ENCODE measurements around the gene TPRG1.

TPRG1 gene

GRCh38 chr3:189355481-189356201 lies 183.9 kb downstream of the TPRG1 start:
- no peaks in the 10 kb centered on the region for H4K20me1 ChIP-seq (ENCODE audit: low read depth, low read length)
- no peak overlapping the region for H2AFZ ChIP-seq (ENCODE audit: low read depth, low read length, severe bottlenecking)
- no peaks in the 10 kb centered on the region for H3K9me2 ChIP-seq (replicated peaks; ENCODE audit: insufficient read depth, low read length)
- no peak overlapping the region for H3K4me2 ChIP-seq (ENCODE audit: low read depth, low read length, poor library complexity, severe bottlenecking)
- no peak overlapping the region for H3K27ac ChIP-seq (ENCODE audit: low read depth, low read length)
- no peak overlapping the region for H3K9ac ChIP-seq (ENCODE audit: low read length)
- H3K9me3 ChIP-seq (ENCODE audit: insufficient read depth, low read length) = no peaks in the 10 kb centered on the region
- no peaks in the 10 kb centered on the region for H3F3A ChIP-seq (ENCODE audit: insufficient read depth)
- no peaks in the 10 kb centered on the region for H3K27me3 ChIP-seq (ENCODE audit: low read length)
- no peaks in the 10 kb centered on the region for H3K79me2 ChIP-seq (ENCODE audit: insufficient read depth, low read length)
- no peak for TF ChIP-seq EZH2phosphoT487 (conservative IDR thresholded peaks at IDR 0.05; ENCODE audit: low read length)
- no peak for TF ChIP-seq CTCF (IDR thresholded peaks at IDR 0.05; ENCODE audit: insufficient read depth, low read length, poor library complexity, severe bottlenecking)
- no peaks in the 10 kb centered on the region for H3K36me3 ChIP-seq (ENCODE audit: low read length)
- no peak overlapping the region for H3K4me3 ChIP-seq (ENCODE audit: insufficient read depth, low read length, poor library complexity, severe bottlenecking)

GRCh38 chr3:189360291-189360690 lies 188.5 kb downstream of the TPRG1 start:
- Histone ChIP-seq H3K79me2 (ENCODE audit: insufficient read depth, low read length) (no peaks in the 10 kb centered on the region), H3K36me3 (ENCODE audit: low read length) (no peaks in the 10 kb centered on the region)

GRCh38 chr3:189361103-189361835 lies 189.5 kb downstream of the TPRG1 start:
- TF ChIP-seq CTCF (IDR thresholded peaks at IDR 0.05; ENCODE audit: insufficient read depth, low read length, poor library complexity, severe bottlenecking) = no peak
- TF ChIP-seq EZH2phosphoT487 (conservative IDR thresholded peaks at IDR 0.05; ENCODE audit: low read length) = no peak
- no peaks in the 10 kb centered on the region for H3F3A ChIP-seq (ENCODE audit: insufficient read depth)
- no peaks in the 10 kb centered on the region for H3K9me3 ChIP-seq (ENCODE audit: insufficient read depth, low read length)
- no peaks in the 10 kb centered on the region for H3K27me3 ChIP-seq (ENCODE audit: low read length)
- H3K9me2 ChIP-seq (replicated peaks; ENCODE audit: insufficient read depth, low read length) = no peaks in the 10 kb centered on the region
- H2AFZ ChIP-seq (ENCODE audit: low read depth, low read length, severe bottlenecking) = no peak overlapping the region
- H3K4me3 ChIP-seq (ENCODE audit: insufficient read depth, low read length, poor library complexity, severe bottlenecking) = no peak overlapping the region
- no peaks in the 10 kb centered on the region for H3K36me3 ChIP-seq (ENCODE audit: low read length)
- no peak overlapping the region for H3K4me2 ChIP-seq (ENCODE audit: low read depth, low read length, poor library complexity, severe bottlenecking)
- no peaks in the 10 kb centered on the region for H4K20me1 ChIP-seq (ENCODE audit: low read depth, low read length)
- no peak overlapping the region for H3K27ac ChIP-seq (ENCODE audit: low read depth, low read length)
- no peaks in the 10 kb centered on the region for H3K79me2 ChIP-seq (ENCODE audit: insufficient read depth, low read length)
- no peak overlapping the region for H3K9ac ChIP-seq (ENCODE audit: low read length)

More at GRCh38 chr3:189360291-189360690, 188.5 kb downstream of the TPRG1 start:
- no peak for TF ChIP-seq CTCF (IDR thresholded peaks at IDR 0.05; ENCODE audit: insufficient read depth, low read length, poor library complexity, severe bottlenecking)
- Histone ChIP-seq H3K4me2 (ENCODE audit: low read depth, low read length, poor library complexity, severe bottlenecking) (no peak overlapping the region), H3F3A (ENCODE audit: insufficient read depth) (no peaks in the 10 kb centered on the region), H2AFZ (ENCODE audit: low read depth, low read length, severe bottlenecking) (no peak overlapping the region), H3K4me3 (ENCODE audit: insufficient read depth, low read length, poor library complexity, severe bottlenecking) (no peak overlapping the region), H3K9me2 (replicated peaks; ENCODE audit: insufficient read depth, low read length) (no peaks in the 10 kb centered on the region), H4K20me1 (ENCODE audit: low read depth, low read length) (no peaks in the 10 kb centered on the region), H3K9ac (ENCODE audit: low read length) (no peak overlapping the region), H3K27ac (ENCODE audit: low read depth, low read length) (no peak overlapping the region), H3K27me3 (ENCODE audit: low read length) (no peaks in the 10 kb centered on the region), H3K9me3 (ENCODE audit: insufficient read depth, low read length) (no peaks in the 10 kb centered on the region)

Data from SU-DHL-6 (cell line).